K562 (cell line): ENCODE data around the gene ACTL6A.

Experiments
- JUNB ChIP-seq: fragments of 450-650 bp; formaldehyde crosslinking; conservative IDR thresholded peaks from 2 replicates; pipeline ENCODE4 v1.4.0; 2020; ENCODE audit warnings: mild to moderate bottlenecking
- MCM3 ChIP-seq: fragments of 450-650 bp; IDR thresholded peaks from 2 replicates; pipeline ENCODE4 v1.6.1; 2016
- NCOA1 ChIP-seq: fragments of 450-650 bp; IDR thresholded peaks from 2 replicates; pipeline ENCODE4 v1.6.1; 2016; ENCODE audit warnings: low read depth
- SREBF2 ChIP-seq: sonication (generic); formaldehyde crosslinking; IDR thresholded peaks from 2 replicates; pipeline ENCODE4 v1.4.0; 2020; ENCODE audit warnings: mild to moderate bottlenecking, missing genetic modification reagents
- TEAD1 ChIP-seq, 2 experiments: fragments of 450-650 bp in 1 of 2; sonication (generic) in 1 of 2; formaldehyde crosslinking; IDR thresholded peaks; 2 replicates each; pipeline versions ENCODE4 v1.4.0 to v1.8.0; 2020 to 2022; ENCODE audit warnings: mild to moderate bottlenecking in 2 of 2, missing genetic modification reagents in 1 of 2
- TF ChIP-seq, protein P1 (sequence below), 3 experiments: IDR thresholded peaks in 2 of 3; conservative IDR thresholded peaks in 1 of 3; 2 replicates each; pipeline ENCODE4 v1.5.1; 2011 to 2012; ENCODE audit warnings: low read length in 3 of 3, mild to moderate bottlenecking in 3 of 3, control low read depth in 2 of 3, improper control_type of control experiment in 1 of 3, inconsistent platforms in 1 of 3, low read depth in 1 of 3, mixed read lengths in 1 of 3, moderate library complexity in 1 of 3; ENCODE audit not compliant: insufficient read depth in 2 of 3
- TF ChIP-seq, protein P2 (sequence below), 2 experiments: IDR thresholded peaks; 2 replicates each; pipeline ENCODE4 v1.6.1; 2011; ENCODE audit warnings: borderline replicate concordance in 1 of 2, control low read depth in 1 of 2, low read depth in 1 of 2, low read length in 1 of 2, mild to moderate bottlenecking in 1 of 2, mixed read lengths in 1 of 2, moderate library complexity in 1 of 2; ENCODE audit not compliant: insufficient read depth in 1 of 2, insufficient read length in 1 of 2, poor library complexity in 1 of 2, severe bottlenecking in 1 of 2; ENCODE audit errors: extremely low read depth in 1 of 2
- TF ChIP-seq, protein P3 (sequence below): fragments of 250-450 bp; sonication (Bioruptor Pico); IDR thresholded peaks from 2 replicates; pipeline ENCODE4 v1.4.0; 2020; ENCODE audit warnings: mild to moderate bottlenecking, moderate library complexity
- TF ChIP-seq, protein P4 (sequence below), 2 experiments: fragments of 450-650 bp in 1 of 2; sonication (generic) in 1 of 2; formaldehyde crosslinking in 1 of 2; IDR thresholded peaks; 2 replicates each; pipeline versions ENCODE4 v1.7.1 to v1.9.0; 2016 to 2022; ENCODE audit warnings: inconsistent platforms in 1 of 2, mild to moderate bottlenecking in 1 of 2, missing genetic modification reagents in 1 of 2
- TF ChIP-seq, protein P5 (sequence below): IDR thresholded peaks from 2 replicates; pipeline ENCODE4 v1.6.1; 2016; ENCODE audit warnings: missing genetic modification characterization, missing compliant biosample characterization

DNA sequence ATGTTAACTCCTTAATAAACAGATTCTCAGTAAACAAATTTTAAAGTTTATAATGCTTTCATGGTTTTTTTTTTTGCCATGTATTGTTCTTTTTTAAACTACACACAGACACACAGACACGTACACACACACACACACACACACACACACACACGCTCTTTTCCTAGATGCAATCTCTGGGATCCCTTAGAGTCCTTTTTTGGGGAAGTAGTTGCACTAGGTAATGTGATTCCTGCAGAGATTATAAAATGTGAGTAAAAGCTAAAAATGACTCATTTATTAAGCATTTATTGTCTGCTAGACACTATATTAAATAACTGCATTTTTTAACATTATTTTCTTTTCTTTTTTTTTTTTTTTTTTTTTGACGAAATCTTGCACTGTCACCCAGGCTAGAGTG, 61.7 kb downstream of the ACTL6A start:
- TF ChIP-seq SREBF2 (CRISPR knock-in tag), result no peak
- TF ChIP-seq MCM3, result no peak
- TF ChIP-seq, protein P1, sequence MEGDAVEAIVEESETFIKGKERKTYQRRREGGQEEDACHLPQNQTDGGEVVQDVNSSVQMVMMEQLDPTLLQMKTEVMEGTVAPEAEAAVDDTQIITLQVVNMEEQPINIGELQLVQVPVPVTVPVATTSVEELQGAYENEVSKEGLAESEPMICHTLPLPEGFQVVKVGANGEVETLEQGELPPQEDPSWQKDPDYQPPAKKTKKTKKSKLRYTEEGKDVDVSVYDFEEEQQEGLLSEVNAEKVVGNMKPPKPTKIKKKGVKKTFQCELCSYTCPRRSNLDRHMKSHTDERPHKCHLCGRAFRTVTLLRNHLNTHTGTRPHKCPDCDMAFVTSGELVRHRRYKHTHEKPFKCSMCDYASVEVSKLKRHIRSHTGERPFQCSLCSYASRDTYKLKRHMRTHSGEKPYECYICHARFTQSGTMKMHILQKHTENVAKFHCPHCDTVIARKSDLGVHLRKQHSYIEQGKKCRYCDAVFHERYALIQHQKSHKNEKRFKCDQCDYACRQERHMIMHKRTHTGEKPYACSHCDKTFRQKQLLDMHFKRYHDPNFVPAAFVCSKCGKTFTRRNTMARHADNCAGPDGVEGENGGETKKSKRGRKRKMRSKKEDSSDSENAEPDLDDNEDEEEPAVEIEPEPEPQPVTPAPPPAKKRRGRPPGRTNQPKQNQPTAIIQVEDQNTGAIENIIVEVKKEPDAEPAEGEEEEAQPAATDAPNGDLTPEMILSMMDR (IDR thresholded peaks at IDR 0.05 in 2 of 3, conservative IDR thresholded peaks at IDR 0.05 in 1 of 3; ENCODE audit: insufficient read depth in 2 of 3, low read depth in 1 of 3, low read length in 3 of 3), result no peak
- no peak for TF ChIP-seq JUNB (CRISPR knock-in tag)
- no peak for TF ChIP-seq NCOA1
- TF ChIP-seq, protein P2, sequence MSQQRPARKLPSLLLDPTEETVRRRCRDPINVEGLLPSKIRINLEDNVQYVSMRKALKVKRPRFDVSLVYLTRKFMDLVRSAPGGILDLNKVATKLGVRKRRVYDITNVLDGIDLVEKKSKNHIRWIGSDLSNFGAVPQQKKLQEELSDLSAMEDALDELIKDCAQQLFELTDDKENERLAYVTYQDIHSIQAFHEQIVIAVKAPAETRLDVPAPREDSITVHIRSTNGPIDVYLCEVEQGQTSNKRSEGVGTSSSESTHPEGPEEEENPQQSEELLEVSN (IDR thresholded peaks at IDR 0.05; ENCODE audit: borderline replicate concordance in 1 of 2, extremely low read depth in 1 of 2, insufficient read depth in 1 of 2, insufficient read length in 1 of 2, low read depth in 1 of 2, low read length in 1 of 2, poor library complexity in 1 of 2, severe bottlenecking in 1 of 2), result no peak
- TF ChIP-seq TEAD1 (CRISPR knock-in tag; IDR thresholded peaks at IDR 0.05), result no peak
- TF ChIP-seq, protein P3, sequence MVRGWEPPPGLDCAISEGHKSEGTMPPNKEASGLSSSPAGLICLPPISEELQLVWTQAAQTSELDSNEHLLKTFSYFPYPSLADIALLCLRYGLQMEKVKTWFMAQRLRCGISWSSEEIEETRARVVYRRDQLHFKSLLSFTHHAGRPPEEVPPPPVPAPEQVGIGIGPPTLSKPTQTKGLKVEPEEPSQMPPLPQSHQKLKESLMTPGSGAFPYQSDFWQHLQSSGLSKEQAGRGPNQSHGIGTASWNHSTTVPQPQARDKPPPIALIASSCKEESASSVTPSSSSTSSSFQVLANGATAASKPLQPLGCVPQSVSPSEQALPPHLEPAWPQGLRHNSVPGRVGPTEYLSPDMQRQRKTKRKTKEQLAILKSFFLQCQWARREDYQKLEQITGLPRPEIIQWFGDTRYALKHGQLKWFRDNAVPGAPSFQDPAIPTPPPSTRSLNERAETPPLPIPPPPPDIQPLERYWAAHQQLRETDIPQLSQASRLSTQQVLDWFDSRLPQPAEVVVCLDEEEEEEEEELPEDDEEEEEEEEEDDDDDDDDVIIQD (CRISPR knock-in tag), result no peak
- TF ChIP-seq, protein P4, sequence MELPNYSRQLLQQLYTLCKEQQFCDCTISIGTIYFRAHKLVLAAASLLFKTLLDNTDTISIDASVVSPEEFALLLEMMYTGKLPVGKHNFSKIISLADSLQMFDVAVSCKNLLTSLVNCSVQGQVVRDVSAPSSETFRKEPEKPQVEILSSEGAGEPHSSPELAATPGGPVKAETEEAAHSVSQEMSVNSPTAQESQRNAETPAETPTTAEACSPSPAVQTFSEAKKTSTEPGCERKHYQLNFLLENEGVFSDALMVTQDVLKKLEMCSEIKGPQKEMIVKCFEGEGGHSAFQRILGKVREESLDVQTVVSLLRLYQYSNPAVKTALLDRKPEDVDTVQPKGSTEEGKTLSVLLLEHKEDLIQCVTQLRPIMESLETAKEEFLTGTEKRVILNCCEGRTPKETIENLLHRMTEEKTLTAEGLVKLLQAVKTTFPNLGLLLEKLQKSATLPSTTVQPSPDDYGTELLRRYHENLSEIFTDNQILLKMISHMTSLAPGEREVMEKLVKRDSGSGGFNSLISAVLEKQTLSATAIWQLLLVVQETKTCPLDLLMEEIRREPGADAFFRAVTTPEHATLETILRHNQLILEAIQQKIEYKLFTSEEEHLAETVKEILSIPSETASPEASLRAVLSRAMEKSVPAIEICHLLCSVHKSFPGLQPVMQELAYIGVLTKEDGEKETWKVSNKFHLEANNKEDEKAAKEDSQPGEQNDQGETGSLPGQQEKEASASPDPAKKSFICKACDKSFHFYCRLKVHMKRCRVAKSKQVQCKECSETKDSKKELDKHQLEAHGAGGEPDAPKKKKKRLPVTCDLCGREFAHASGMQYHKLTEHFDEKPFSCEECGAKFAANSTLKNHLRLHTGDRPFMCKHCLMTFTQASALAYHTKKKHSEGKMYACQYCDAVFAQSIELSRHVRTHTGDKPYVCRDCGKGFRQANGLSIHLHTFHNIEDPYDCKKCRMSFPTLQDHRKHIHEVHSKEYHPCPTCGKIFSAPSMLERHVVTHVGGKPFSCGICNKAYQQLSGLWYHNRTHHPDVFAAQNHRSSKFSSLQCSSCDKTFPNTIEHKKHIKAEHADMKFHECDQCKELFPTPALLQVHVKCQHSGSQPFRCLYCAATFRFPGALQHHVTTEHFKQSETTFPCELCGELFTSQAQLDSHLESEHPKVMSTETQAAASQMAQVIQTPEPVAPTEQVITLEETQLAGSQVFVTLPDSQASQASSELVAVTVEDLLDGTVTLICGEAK (IDR thresholded peaks at IDR 0.05), result no peak
- TF ChIP-seq, protein P4 (CRISPR knock-in tag; IDR thresholded peaks at IDR 0.05), result no peak
- TF ChIP-seq, protein P5, sequence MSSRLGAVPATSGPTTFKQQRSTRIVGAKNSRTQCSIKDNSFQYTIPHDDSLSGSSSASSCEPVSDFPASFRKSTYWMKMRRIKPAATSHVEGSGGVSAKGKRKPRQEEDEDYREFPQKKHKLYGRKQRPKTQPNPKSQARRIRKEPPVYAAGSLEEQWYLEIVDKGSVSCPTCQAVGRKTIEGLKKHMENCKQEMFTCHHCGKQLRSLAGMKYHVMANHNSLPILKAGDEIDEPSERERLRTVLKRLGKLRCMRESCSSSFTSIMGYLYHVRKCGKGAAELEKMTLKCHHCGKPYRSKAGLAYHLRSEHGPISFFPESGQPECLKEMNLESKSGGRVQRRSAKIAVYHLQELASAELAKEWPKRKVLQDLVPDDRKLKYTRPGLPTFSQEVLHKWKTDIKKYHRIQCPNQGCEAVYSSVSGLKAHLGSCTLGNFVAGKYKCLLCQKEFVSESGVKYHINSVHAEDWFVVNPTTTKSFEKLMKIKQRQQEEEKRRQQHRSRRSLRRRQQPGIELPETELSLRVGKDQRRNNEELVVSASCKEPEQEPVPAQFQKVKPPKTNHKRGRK, result no peak
